Natural killer cell (primary cell): Measurements from ENCODE around the gene COL4A3. TPM values are rescaled to one million over a fixed set of nuclear protein-coding genes. Genes with fewer than 3 reads are reported as not detected.

Source experiments
- ATAC-seq, 3 donors: fragments of 150-1000 bp in 2 of 3; fragments of 200-7000 bp in 1 of 3; cut with Tn5 transposase; 1 replicate in 1 of 3; 2 replicates in 2 of 3; pipeline ENCODE4 v1.10.0; 2021; ENCODE audit warnings: mild to moderate bottlenecking in 2 of 3, moderate library complexity in 2 of 3
- DNase-seq, 2 donors: peaks; one replicate each; pipeline versions ENCODE4 v3.0.0 to v3.0.0-alpha.2; 2013 to 2021; ENCODE audit warnings: mixed read lengths in 1 of 2
- H3K27ac ChIP-seq: one replicate; pipeline ENCODE4 v1.5.1; 2013; ENCODE audit warnings: mild to moderate bottlenecking, low read length
- H3K27me3 ChIP-seq: one replicate; pipeline ENCODE4 v1.6.1; 2013; ENCODE audit warnings: low read length; ENCODE audit not compliant: control insufficient read depth, insufficient read depth
- H3K36me3 ChIP-seq: one replicate; pipeline ENCODE4 v1.6.1; 2013; ENCODE audit warnings: low read length; ENCODE audit not compliant: control insufficient read depth, insufficient read depth
- H3K4me1 ChIP-seq: one replicate; pipeline ENCODE4 v1.6.1; 2013; ENCODE audit warnings: low read length; ENCODE audit not compliant: control insufficient read depth, insufficient read depth
- H3K4me3 ChIP-seq: one replicate; pipeline ENCODE4 v1.5.1; 2013; ENCODE audit warnings: low read length
- H3K9me3 ChIP-seq: one replicate; pipeline ENCODE4 v1.6.1; 2013; ENCODE audit warnings: low read length; ENCODE audit not compliant: control insufficient read depth, insufficient read depth
- H3K27ac Mint-ChIP-seq, 2 donors: one replicate each; pipeline ENCODE4 v1.8.0; 2022; ENCODE audit warnings: mild to moderate bottlenecking in 2 of 2, mixed read lengths in 2 of 2, moderate library complexity in 1 of 2
- H3K27me3 Mint-ChIP-seq, 2 donors: one replicate each; pipeline ENCODE4 v1.8.0; 2022; ENCODE audit warnings: low read depth in 2 of 2, mixed read lengths in 2 of 2
- H3K36me3 Mint-ChIP-seq: one replicate; pipeline ENCODE4 v1.8.0; 2022; ENCODE audit warnings: mixed read lengths
- H3K4me1 Mint-ChIP-seq, 2 donors: one replicate each; pipeline ENCODE4 v1.8.0; 2022; ENCODE audit warnings: mixed read lengths in 2 of 2
- H3K4me3 Mint-ChIP-seq: one replicate; pipeline ENCODE4 v1.8.0; 2022; ENCODE audit warnings: mild to moderate bottlenecking, moderate library complexity, mixed read lengths
- H3K9me3 Mint-ChIP-seq, 2 donors: one replicate each; pipeline ENCODE4 v1.8.0; 2022; ENCODE audit warnings: mixed read lengths in 2 of 2
- WGBS: methylation state at CpG from one replicate; pipeline ENCODE4 v1.1.7; 2013; ENCODE audit warnings: missing lambda C conversion rate; ENCODE audit not compliant: insufficient coverage; 5-methylcytosine and 5-hydroxymethylcytosine counted together
- intact Hi-C: fragments of 100-400 bp; cut with micrococcal nuclease; formaldehyde crosslinking; loops from one replicate; pipeline ENCODE4 v1.14.2; 2022
- total RNA-seq, 4 donors: library from RNA; stranded (reverse); fragments of 120-200 nt in 1 of 4; gene quantifications; one replicate each; pipeline versions ENCODE4 v1.2.3 to v1.2.4, GENCODE V29; 2013 to 2022
- TF ChIP-seq, protein P1 (sequence below): fragments of 200-600 bp; IDR thresholded peaks from one replicate; pipeline ENCODE4 v1.8.0; 2022; ENCODE audit warnings: antibody characterized with exemption

COL4A3 gene
- total RNA-seq, 3 donors from 2014 or later (not counting 1 experiment from before 2014, with no cell fraction given): 0.45 to 1.8 (median 1.0) TPM

DNA sequence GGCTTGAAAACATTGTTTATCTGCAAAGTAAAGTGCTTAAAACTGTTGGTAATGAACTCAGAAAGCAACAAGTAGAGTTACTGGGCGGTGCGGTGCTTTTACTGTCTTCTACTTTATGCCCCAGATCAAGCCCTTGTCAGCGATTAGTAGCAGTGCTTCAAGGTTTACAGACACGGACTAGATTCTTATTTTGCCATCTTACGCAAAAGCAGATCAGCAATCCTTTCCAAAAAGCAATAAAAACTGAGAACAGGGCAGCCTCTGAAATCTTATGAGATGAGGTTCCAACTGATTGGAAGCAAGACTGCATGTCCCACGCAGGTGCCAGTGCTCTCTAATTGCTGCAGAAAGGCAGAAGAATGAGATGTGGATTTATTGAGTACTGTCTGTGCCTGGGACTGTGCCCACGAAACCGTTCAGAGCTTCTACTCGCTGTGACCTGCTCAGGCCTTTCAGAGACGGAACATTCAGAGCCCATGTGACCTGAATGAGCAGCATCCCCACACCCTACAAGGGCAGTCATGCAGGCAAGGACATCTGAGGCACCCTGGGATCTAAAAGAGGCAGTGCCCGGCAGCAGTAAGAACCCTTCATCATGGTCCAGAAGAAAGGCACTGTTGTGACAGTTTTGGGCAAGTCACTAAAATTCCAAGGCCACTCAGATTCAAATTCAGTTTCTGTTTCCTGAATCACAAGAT lies 15.7 kb downstream of the COL4A3 start:
- no peaks in the 10 kb centered on the region for H3K4me1 ChIP-seq
- intact Hi-C loops: no loop called here

DNA sequence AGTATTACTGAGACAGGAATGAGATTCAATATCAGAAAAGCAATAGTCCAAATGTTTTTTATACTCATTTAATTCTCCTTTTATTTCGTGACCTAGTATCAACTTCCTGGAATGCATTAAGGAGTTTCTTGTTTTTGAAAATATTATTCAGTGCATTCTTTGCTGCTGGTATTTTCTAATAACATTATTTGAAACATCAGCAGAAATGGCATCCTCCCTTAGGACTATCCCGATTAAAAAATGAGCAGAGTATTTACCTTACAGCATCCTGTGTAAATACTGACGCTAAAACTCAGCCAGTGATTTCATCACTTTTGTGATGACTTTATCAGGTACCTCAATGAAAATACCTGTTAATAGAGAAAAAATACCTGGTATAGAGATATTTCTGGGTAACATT lies 16.3 kb downstream of the COL4A3 start:
- Histone ChIP-seq H3K4me3 (no peak overlapping the region), H3K9me3 (no peaks in the 10 kb centered on the region), H3K4me1 (no peaks in the 10 kb centered on the region), H3K36me3 (no peaks in the 10 kb centered on the region), H3K27ac (no peak overlapping the region), H3K27me3 (no peaks in the 10 kb centered on the region)
- no peaks in the 10 kb centered on the region for H3K4me1 Mint-ChIP-seq
- H3K36me3 Mint-ChIP-seq: no peaks in the 10 kb centered on the region
- H3K27me3 Mint-ChIP-seq: peaks cover 0 to 15% of the 10 kb centered on the region in 2 donors
- no peak for ATAC-seq
- intact Hi-C loops: no loop called here
- H3K4me3 Mint-ChIP-seq: no peak overlapping the region
- TF ChIP-seq, protein P1, sequence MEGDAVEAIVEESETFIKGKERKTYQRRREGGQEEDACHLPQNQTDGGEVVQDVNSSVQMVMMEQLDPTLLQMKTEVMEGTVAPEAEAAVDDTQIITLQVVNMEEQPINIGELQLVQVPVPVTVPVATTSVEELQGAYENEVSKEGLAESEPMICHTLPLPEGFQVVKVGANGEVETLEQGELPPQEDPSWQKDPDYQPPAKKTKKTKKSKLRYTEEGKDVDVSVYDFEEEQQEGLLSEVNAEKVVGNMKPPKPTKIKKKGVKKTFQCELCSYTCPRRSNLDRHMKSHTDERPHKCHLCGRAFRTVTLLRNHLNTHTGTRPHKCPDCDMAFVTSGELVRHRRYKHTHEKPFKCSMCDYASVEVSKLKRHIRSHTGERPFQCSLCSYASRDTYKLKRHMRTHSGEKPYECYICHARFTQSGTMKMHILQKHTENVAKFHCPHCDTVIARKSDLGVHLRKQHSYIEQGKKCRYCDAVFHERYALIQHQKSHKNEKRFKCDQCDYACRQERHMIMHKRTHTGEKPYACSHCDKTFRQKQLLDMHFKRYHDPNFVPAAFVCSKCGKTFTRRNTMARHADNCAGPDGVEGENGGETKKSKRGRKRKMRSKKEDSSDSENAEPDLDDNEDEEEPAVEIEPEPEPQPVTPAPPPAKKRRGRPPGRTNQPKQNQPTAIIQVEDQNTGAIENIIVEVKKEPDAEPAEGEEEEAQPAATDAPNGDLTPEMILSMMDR: no peak
- H3K27ac Mint-ChIP-seq: no peak overlapping the region
- no peak for DNase-seq
- WGBS: 87% methylated on average over 2 of the region's 3 CpGs
- H3K9me3 Mint-ChIP-seq: no peaks in the 10 kb centered on the region

More for the DNA sequence above, 15.7 kb downstream of the COL4A3 start:
- DNase-seq: no peak
- Mint-ChIP-seq H3K27ac (no peak overlapping the region), H3K36me3 (no peaks in the 10 kb centered on the region), H3K4me3 (no peak overlapping the region), H3K27me3 (peaks cover 0 to 11% of the 10 kb centered on the region in 2 donors), H3K4me1 (no peaks in the 10 kb centered on the region), H3K9me3 (no peaks in the 10 kb centered on the region)
- H3K27ac ChIP-seq: no peak overlapping the region
- H3K4me3 ChIP-seq: no peak overlapping the region
- 87% methylated on average over 11 of the region's 11 CpGs for WGBS
- no peak for ATAC-seq
- no peaks in the 10 kb centered on the region for H3K27me3 ChIP-seq
- H3K9me3 ChIP-seq: no peaks in the 10 kb centered on the region
- H3K36me3 ChIP-seq: no peaks in the 10 kb centered on the region
- TF ChIP-seq, protein P1: no peak

DNA sequence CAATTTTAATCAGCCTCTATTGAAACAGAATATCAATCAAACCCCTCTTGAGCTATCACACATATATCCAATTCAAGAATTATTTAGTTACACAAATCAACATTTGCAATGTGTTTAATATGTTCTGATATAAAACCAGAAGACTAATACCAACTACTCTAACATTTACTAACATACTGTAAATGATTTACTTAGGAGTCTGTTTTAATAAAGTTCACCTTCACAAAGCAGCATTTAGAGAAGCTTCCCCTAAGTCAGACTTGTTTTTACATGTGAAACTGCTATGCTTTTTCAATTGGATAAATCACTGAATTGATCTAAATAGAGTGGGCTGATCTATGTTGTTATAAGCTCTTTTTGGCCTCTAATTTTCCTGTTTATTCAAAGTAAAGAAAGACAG lies 18.3 kb downstream of the COL4A3 start:
- Mint-ChIP-seq H3K27ac (no peak overlapping the region), H3K4me3 (no peak overlapping the region), H3K4me1 (no peaks in the 10 kb centered on the region), H3K36me3 (no peaks in the 10 kb centered on the region), H3K27me3 (peaks cover 9 to 22% of the 10 kb centered on the region in 2 donors), H3K9me3 (no peaks in the 10 kb centered on the region)
- TF ChIP-seq, protein P1: no peak
- intact Hi-C loops: no loop called here
- Histone ChIP-seq H3K9me3 (no peaks in the 10 kb centered on the region), H3K4me1 (no peaks in the 10 kb centered on the region), H3K36me3 (no peaks in the 10 kb centered on the region), H3K4me3 (no peak overlapping the region), H3K27ac (no peak overlapping the region), H3K27me3 (no peaks in the 10 kb centered on the region)
- ATAC-seq: no peak
- DNase-seq: no peak
